Measurements from ENCODE around the gene STMN3.

STMN3 gene

GRCh38 chr20:63655249-63655648, 2.0 kb upstream of the STMN3 start:
- Histone ChIP-seq H3K4me1 (ENCODE audit: control insufficient read depth, insufficient read depth, low read length) (no peaks in the 10 kb centered on the region; the same call in 1 of the 2 replicates), H3K27ac (ENCODE audit: extremely low read depth, low read depth, low read length) (no peak overlapping the region), H3K36me3 (ENCODE audit: control insufficient read depth in 2 of 2, insufficient read depth in 1 of 2, low read length in 2 of 2) (peaks cover 0 to under 1% of the 10 kb centered on the region in 2 experiments; a peak in 1 of 3 replicates), H3K9me3 (ENCODE audit: control insufficient read depth, insufficient read depth, low read depth, low read length) (no peaks in the 10 kb centered on the region), H3K4me3 (ENCODE audit: low read depth, low read length) (no peak overlapping the region)
- ChIA-PET CTCF (interaction anchor here (1.5 kb wide), 1 partner anchor 13 kb away, joined by 4 read pairs; no protein-coding TSS in a partner anchor), POLR2A (no interaction called here)
- TF ChIP-seq SETDB1 (IDR thresholded peaks at IDR 0.05; ENCODE audit: insufficient read length, low read length): no peak
- no peak for TF ChIP-seq HOXD13 (CRISPR knock-in tag; IDR thresholded peaks at IDR 0.05; ENCODE audit: borderline replicate concordance)
- no peak for TF ChIP-seq ZNF639 (tag by site-specific recombination; IDR thresholded peaks at IDR 0.05)
- no peak for TF ChIP-seq SP7 (tag by site-specific recombination; IDR thresholded peaks at IDR 0.05)

GRCh38 chr20:63653974-63654668, 897 bp upstream of the STMN3 start:
- H3K27ac ChIP-seq (ENCODE audit: extremely low read depth, low read depth, low read length): no peak overlapping the region; the same call in 1 of the 2 replicates
- no peaks in the 10 kb centered on the region for H3K9me3 ChIP-seq (ENCODE audit: control insufficient read depth, insufficient read depth, low read depth, low read length)
- H3K4me1 ChIP-seq (ENCODE audit: control insufficient read depth, insufficient read depth, low read length): no peaks in the 10 kb centered on the region; the same call in 1 of the 2 replicates
- H3K4me3 ChIP-seq (ENCODE audit: low read depth, low read length): no peak overlapping the region
- TF ChIP-seq ZIC2 (tag by site-specific recombination; IDR thresholded peaks at IDR 0.05): no peak
- TF ChIP-seq HIC1 (tag by site-specific recombination; IDR thresholded peaks at IDR 0.05): 0 out of 2 replicates have a peak, but pooled peaks have one; percentile 75
- 0 out of 2 replicates have a peak, but pooled peaks have one; percentile 34 for TF ChIP-seq PRDM1 (tag by site-specific recombination; IDR thresholded peaks at IDR 0.05)
- 0 out of 2 replicates have a peak, but pooled peaks have one; percentile 9 for TF ChIP-seq ZBTB10 (tag by site-specific recombination; IDR thresholded peaks at IDR 0.05)
- no peak for TF ChIP-seq PRDM4 (tag by site-specific recombination; IDR thresholded peaks at IDR 0.05)
- TF ChIP-seq ZNF600 (tag by site-specific recombination; IDR thresholded peaks at IDR 0.05): peak; percentile 43
- no peaks in the 10 kb centered on the region for H3K36me3 ChIP-seq (ENCODE audit: control insufficient read depth in 2 of 2, insufficient read depth in 1 of 2, low read length in 2 of 2)
- POLR2A ChIA-PET: interaction anchor here (1.0 to 1.5 kb wide), 5 partner anchors 8 to 80 kb away, joined by 3 to 17 read pairs (median 5); partner anchors contain the start of genes ARFRP1, GMEB2, HELZ2 and ZGPAT
- CTCF ChIA-PET: no interaction called here

Measured in HEK293 (cell line).